Vagina (tissue), 2 donors: Measurements from ENCODE around the gene DOK6. TPM values are rescaled to one million over a fixed set of nuclear protein-coding genes. Genes with fewer than 3 reads are reported as not detected.

Experiments used
- DNase-seq, 2 donors: peaks; one replicate each; pipeline ENCODE4 v3.0.0-alpha.2; 2017; ENCODE audit errors: extremely low spot score in 2 of 2
- H3K27ac ChIP-seq: fragments of 200-600 bp; sonication (generic); one replicate; pipeline ENCODE4 v1.5.1; 2019
- H3K27me3 ChIP-seq: fragments of 200-600 bp; sonication (generic); one replicate; pipeline ENCODE4 v1.5.1; 2019
- H3K36me3 ChIP-seq, 2 donors: fragments of 200-600 bp; sonication (generic); one replicate each; pipeline ENCODE4 v1.5.1; 2017 to 2019
- H3K4me1 ChIP-seq: fragments of 200-600 bp; sonication (generic); one replicate; pipeline ENCODE4 v1.5.1; 2019
- H3K4me3 ChIP-seq, 2 donors: fragments of 200-600 bp; sonication (generic); 1 replicate in 1 of 2; 2 replicates in 1 of 2; pipeline ENCODE4 v1.5.1; 2016 to 2019
- H3K9me3 ChIP-seq: fragments of 200-600 bp; sonication (generic); one replicate; pipeline ENCODE4 v1.5.1; 2019
- POLR2A ChIP-seq, 2 donors: fragments of 450-650 bp; IDR thresholded peaks; one replicate each; pipeline ENCODE4 v1.6.1; 2017; ENCODE audit warnings: antibody characterized with exemption in 2 of 2, mild to moderate bottlenecking in 2 of 2, moderate library complexity in 2 of 2
- POLR2AphosphoS5 ChIP-seq, 2 donors: sonication (generic); formaldehyde crosslinking; IDR thresholded peaks; one replicate each; pipeline ENCODE4 v1.9.0; 2017; ENCODE audit warnings: antibody characterized with exemption in 2 of 2, mild to moderate bottlenecking in 2 of 2, low read depth in 1 of 2; ENCODE audit not compliant: insufficient read depth in 1 of 2
- intact Hi-C: fragments of 100-400 bp; cut with DNase I; formaldehyde crosslinking; loops from one replicate; pipeline ENCODE4 v1.15.1; 2023
- total RNA-seq: library from RNA; depleted of rRNA; stranded (reverse); fragments of >200 nt; gene quantifications from one replicate; pipeline ENCODE4 v1.2.3, GENCODE V29; 2016
- TF ChIP-seq, protein P1 (sequence below), 3 experiments: fragments of 450-650 bp in 2 of 3; fragments of 200-600 bp in 1 of 3; sonication (generic) in 1 of 3; IDR thresholded peaks; one replicate each; pipeline ENCODE4 v1.5.1; 2017 to 2019; ENCODE audit warnings: antibody characterized with exemption in 3 of 3, mild to moderate bottlenecking in 2 of 3, moderate library complexity in 2 of 3

Gene DOK6
- total RNA-seq, 1 donor from 2014 or later: 1.2 TPM

DNA sequence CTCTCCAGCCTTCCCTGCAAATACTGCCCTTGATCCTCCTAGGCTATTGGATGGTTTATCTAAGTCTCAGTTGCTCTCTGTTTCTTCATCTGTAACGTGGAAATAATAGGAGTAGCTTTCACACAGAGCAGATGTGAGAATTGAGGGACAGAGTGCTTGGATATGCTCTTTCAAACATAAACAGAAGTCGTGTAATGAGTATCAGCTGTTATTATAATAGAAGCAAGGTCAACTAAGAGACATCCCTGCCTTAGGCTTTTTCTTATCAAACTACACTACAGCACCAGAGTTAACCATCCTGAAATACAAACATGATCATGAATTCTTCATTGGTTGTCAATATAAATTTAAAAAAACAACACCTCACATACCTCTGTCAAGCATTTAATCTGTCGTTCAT lies 138.2 kb downstream of the DOK6 start:
- Histone ChIP-seq H3K36me3 (no peaks in the 10 kb centered on the region), H3K27ac (no peak overlapping the region), H3K27me3 (no peaks in the 10 kb centered on the region), H3K4me3 (no peak overlapping the region), H3K9me3 (no peaks in the 10 kb centered on the region), H3K4me1 (no peaks in the 10 kb centered on the region)
- no peak for DNase-seq
- intact Hi-C loops: no loop called here
- TF ChIP-seq, protein P1, sequence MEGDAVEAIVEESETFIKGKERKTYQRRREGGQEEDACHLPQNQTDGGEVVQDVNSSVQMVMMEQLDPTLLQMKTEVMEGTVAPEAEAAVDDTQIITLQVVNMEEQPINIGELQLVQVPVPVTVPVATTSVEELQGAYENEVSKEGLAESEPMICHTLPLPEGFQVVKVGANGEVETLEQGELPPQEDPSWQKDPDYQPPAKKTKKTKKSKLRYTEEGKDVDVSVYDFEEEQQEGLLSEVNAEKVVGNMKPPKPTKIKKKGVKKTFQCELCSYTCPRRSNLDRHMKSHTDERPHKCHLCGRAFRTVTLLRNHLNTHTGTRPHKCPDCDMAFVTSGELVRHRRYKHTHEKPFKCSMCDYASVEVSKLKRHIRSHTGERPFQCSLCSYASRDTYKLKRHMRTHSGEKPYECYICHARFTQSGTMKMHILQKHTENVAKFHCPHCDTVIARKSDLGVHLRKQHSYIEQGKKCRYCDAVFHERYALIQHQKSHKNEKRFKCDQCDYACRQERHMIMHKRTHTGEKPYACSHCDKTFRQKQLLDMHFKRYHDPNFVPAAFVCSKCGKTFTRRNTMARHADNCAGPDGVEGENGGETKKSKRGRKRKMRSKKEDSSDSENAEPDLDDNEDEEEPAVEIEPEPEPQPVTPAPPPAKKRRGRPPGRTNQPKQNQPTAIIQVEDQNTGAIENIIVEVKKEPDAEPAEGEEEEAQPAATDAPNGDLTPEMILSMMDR (IDR thresholded peaks at IDR 0.05): no peak
- no peak for TF ChIP-seq POLR2AphosphoS5 (IDR thresholded peaks at IDR 0.05; ENCODE audit: insufficient read depth in 1 of 2, low read depth in 1 of 2)

DNA sequence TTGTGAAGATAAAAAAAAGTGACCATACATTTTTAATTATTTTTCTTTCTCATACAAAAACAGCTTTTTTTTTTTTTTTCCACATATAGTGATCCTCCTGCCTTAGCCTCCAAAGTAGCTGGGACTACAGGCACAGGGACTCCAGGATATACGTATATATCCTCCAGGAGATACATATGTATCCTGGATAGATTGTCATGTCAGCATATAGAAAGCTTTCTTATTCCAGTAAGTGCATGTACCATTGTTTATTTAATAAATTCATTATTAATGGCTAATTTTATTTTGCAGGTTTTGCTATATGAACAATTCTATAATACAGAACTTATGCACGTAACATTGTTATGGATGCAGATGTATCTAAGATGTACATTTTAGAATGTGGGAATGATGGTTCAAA lies 138.7 kb downstream of the DOK6 start:
- Histone ChIP-seq H3K4me3 (no peak overlapping the region), H3K27me3 (no peaks in the 10 kb centered on the region), H3K36me3 (no peaks in the 10 kb centered on the region), H3K9me3 (no peaks in the 10 kb centered on the region), H3K4me1 (no peaks in the 10 kb centered on the region), H3K27ac (no peak overlapping the region)
- TF ChIP-seq POLR2A (IDR thresholded peaks at IDR 0.05) (no peak), POLR2AphosphoS5 (IDR thresholded peaks at IDR 0.05; ENCODE audit: insufficient read depth in 1 of 2, low read depth in 1 of 2) (no peak)
- TF ChIP-seq, protein P1 (IDR thresholded peaks at IDR 0.05): no peak
- intact Hi-C loops: no loop called here
- DNase-seq: no peak

DNA sequence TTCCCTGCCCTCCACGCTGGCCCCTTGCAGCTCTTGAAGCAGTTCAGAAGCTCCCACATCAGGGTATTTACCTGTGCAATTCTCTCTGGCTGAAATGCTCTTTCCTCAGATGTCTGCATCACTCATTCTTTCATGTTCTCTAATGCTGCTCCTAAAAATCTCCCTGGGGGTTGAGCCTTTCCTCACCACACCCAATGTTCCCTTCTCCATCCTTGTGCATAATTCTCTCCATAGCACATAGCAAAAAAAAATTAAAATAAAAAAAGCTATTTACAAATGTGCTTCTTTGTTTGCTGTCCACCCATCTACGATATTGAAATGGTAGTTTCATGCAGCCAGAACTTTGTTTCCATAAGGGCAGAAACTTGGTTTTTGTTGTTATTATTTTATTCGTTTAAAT lies 155.5 kb downstream of the DOK6 start:
- Histone ChIP-seq H3K9me3 (no peaks in the 10 kb centered on the region), H3K27ac (no peak overlapping the region), H3K4me1 (no peaks in the 10 kb centered on the region), H3K27me3 (no peaks in the 10 kb centered on the region), H3K36me3 (no peaks in the 10 kb centered on the region), H3K4me3 (no peak overlapping the region)
- no peak for TF ChIP-seq POLR2A (IDR thresholded peaks at IDR 0.05)
- DNase-seq: no peak
- intact Hi-C loops: no loop called here

DNA sequence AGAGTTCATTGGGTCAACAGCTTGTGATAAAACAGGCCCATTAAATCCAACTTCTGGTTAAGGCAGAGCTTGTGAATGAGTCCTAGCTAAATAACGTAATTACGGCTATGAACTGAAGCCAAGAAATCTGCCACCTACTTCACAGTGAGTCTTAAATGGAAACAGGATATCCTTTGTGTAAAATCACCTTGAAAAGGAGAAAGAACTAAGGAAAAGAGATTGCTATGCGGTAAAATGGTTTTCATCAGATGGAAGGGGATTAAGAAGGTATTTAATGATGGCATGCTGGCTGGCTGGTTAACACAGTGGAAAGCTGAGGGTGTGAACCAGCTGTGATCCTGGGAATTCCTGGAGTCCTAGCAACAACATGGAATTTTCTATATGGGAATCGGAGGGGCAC lies 156.6 kb downstream of the DOK6 start:
- Histone ChIP-seq H3K27me3 (no peaks in the 10 kb centered on the region), H3K36me3 (no peaks in the 10 kb centered on the region), H3K27ac (no peak overlapping the region), H3K4me3 (no peak overlapping the region), H3K9me3 (no peaks in the 10 kb centered on the region), H3K4me1 (no peaks in the 10 kb centered on the region)
- TF ChIP-seq, protein P1 (IDR thresholded peaks at IDR 0.05): no peak
- TF ChIP-seq POLR2A (IDR thresholded peaks at IDR 0.05) (no peak), POLR2AphosphoS5 (IDR thresholded peaks at IDR 0.05; ENCODE audit: insufficient read depth in 1 of 2, low read depth in 1 of 2) (no peak)
- DNase-seq: no peak
- intact Hi-C loops: no loop called here

DNA sequence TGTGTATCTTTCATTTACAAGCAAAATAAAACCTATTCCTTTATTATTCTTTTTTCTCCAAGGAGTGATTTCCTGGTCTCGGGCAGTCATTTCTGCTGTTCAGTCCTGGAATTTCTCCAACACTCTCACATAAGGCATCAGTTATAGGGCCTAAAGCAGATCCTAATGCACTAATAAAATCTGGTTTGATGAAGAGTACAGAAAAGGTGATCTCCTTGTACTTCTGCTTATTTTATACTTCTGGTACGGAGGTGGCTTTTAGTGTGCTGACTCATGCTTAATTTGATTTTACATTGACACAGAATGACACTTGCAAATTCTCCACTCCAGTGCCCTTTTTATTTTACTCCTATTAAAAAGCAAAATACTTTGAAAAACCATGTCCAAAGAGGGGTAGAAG lies 157.4 kb downstream of the DOK6 start:
- DNase-seq: no peak
- H3K27ac ChIP-seq: no peak overlapping the region
- intact Hi-C loops: no loop called here
- H3K27me3 ChIP-seq: no peaks in the 10 kb centered on the region
- H3K4me3 ChIP-seq: no peak overlapping the region
- H3K9me3 ChIP-seq: no peaks in the 10 kb centered on the region
- TF ChIP-seq POLR2AphosphoS5 (IDR thresholded peaks at IDR 0.05; ENCODE audit: insufficient read depth in 1 of 2, low read depth in 1 of 2) (no peak), POLR2A (IDR thresholded peaks at IDR 0.05) (no peak)
- TF ChIP-seq, protein P1 (IDR thresholded peaks at IDR 0.05): no peak
- no peaks in the 10 kb centered on the region for H3K4me1 ChIP-seq
- H3K36me3 ChIP-seq: no peaks in the 10 kb centered on the region

DNA sequence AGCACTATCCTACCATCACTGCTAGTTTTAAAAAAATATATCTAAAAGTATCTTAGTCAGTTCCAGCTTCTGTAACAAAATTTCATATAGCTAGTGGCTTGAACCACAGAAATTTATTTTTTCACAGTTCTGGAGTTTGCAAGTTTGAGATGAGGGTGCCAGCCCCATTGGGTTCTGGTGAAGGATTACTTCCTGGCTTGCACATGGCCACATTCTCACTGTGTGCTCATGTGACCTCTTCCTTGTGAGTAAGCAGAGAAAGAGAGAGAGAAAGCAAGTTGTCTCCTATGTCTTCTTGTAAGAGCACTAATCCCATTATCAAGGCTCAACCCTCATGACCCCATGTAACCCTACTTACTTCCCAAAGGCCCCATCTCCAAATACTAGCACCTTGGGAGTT lies 158.9 kb downstream of the DOK6 start:
- intact Hi-C loops: no loop called here
- H3K27ac ChIP-seq: no peak overlapping the region
- DNase-seq: no peak
- H3K27me3 ChIP-seq: no peaks in the 10 kb centered on the region
- TF ChIP-seq POLR2A (IDR thresholded peaks at IDR 0.05) (no peak), POLR2AphosphoS5 (IDR thresholded peaks at IDR 0.05; ENCODE audit: insufficient read depth in 1 of 2, low read depth in 1 of 2) (no peak)
- TF ChIP-seq, protein P1 (IDR thresholded peaks at IDR 0.05): no peak
- no peaks in the 10 kb centered on the region for H3K9me3 ChIP-seq
- H3K4me3 ChIP-seq: no peak overlapping the region
- no peaks in the 10 kb centered on the region for H3K4me1 ChIP-seq
- no peaks in the 10 kb centered on the region for H3K36me3 ChIP-seq
